Uterus (tissue), 2 donors: ENCODE measurements around the gene AZU1.

ENCODE experiments used
- CTCF ChIP-seq, 4 experiments: fragments of 200-600 bp in 2 of 4; fragments of 450-650 bp in 2 of 4; sonication (generic) in 2 of 4; IDR thresholded peaks; one replicate each; pipeline ENCODE4 v1.5.1; 2016 to 2019; ENCODE audit warnings: antibody characterized with exemption in 4 of 4, mild to moderate bottlenecking in 2 of 4, moderate library complexity in 1 of 4
- POLR2A ChIP-seq, 2 donors: fragments of 450-650 bp; IDR thresholded peaks; one replicate each; pipeline ENCODE4 v1.6.1; 2016; ENCODE audit warnings: antibody characterized with exemption in 2 of 2, mild to moderate bottlenecking in 1 of 2, moderate library complexity in 1 of 2

GRCh38 chr19:803686-804418 is 23.8 kb upstream of the AZU1 start:
- TF ChIP-seq CTCF (IDR thresholded peaks at IDR 0.05): no peak
- no peak for TF ChIP-seq POLR2A (IDR thresholded peaks at IDR 0.05)
